DMS53 treated with DMSO at 0.1 percent for 48 hours (cell line): ENCODE results near the gene HS3ST4.

Experiments used
- DNase-seq: peaks from one replicate; lab custom pipeline; 2025; ENCODE audit not compliant: unreplicated experiment; lab: John Stamatoyannopoulos, UW

Gene HS3ST4

DNA sequence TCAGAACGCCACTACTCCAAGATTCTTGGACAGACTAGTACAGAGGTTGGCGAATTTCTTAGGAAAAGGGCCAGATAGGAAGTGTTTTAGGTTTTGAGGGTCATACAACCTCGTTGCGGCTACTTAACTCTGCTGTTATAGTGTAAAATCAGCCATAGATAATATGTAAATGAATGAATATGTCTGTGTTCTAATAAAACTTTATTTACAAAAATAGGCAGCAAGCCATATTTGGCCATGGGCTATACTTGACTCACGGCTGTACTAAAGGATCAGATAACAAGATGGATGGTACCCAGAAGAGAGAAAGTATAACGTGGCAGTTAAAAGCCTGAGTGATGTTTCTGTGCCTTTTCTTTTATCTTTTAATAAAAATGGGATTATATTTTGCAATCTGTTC lies 125.5 kb downstream of the HS3ST4 start:
- DNase-seq = no peak

GRCh38 chr16:25817876-25818275 lies 126.1 kb downstream of the HS3ST4 start:
- DNase-seq = no peak

DNA sequence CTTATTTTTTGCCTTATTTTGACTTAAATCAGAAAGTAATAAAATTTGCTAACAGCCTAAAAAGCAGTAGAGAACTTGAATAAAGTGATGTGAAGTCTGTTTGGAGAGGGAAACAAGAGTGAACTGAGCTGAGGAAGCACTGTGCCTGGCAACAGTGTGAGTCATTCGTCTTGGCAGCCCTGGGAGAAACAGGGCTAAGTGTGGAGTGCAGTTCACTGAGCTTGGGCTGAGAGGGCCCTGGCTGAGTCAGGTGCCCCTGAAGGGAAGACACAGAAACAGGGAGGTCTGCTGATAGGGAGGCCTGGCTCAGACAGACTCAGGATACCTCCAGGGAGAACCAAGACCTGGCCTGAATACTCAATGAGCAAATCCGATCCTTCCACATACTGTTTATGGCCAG lies 132.1 kb downstream of the HS3ST4 start:
- DNase-seq = no peak

DNA sequence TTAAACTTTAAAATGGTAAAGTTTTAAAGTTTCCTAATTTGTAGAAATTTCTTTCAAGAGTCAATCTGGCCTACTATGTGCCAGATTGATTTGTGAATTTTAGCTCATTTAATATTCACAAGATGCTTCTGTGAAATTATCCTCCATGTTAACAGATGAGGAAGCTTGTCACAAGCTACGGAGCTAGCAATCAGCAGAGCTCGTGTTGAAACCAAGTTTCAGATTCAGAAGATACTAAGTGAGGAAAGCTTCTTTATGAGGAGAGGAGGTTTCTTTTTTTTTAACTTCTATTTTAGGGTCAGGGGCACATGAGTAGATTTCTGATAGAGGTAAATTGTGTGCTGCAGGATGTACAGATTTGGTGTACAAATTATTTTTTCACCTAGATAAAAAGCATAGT lies 135.9 kb downstream of the HS3ST4 start:
- DNase-seq = no peak

DNA sequence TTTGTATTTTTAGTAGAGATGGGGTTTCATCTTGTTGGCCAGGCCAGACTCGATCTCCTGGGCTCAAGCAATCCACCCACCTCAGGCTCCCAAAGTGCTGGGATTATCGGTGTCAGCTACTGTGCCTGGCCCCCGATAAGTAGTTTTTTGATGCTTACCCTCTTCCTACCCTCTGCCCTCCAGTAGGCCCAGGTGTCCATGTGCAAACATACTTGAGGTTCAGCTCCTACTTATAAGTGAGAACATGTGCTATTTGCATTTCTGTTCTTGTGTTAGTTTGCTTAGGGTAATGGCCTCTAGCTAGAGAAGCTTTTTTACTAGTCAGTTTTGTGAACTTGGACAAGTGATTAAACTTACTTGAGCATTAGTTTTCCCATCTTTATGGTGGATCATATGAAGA lies 136.8 kb downstream of the HS3ST4 start:
- no peak for DNase-seq

- DNase-seq = no peak
Observed at GRCh38 chr16:25832291-25832690, 140.5 kb downstream of the HS3ST4 start.

DNA sequence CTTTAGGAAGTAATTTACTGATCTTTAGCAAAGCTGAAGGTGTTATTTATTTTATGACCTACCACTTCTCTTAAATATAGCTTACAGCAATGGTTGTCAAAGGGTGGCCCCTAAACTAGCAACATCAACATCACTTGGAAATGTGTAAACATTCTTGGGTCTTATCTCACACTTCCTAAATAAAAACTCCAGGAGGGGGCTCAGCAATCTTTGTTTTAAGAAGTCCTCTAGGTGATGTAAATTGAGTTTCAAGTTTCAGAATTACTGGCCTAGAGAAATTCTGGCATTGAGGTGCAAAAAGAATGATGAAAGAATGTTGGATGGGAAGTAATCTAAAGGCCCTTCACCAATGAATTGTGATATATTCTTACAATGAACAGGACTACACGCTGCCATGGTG lies 142.3 kb downstream of the HS3ST4 start:
- no peak for DNase-seq

DNA sequence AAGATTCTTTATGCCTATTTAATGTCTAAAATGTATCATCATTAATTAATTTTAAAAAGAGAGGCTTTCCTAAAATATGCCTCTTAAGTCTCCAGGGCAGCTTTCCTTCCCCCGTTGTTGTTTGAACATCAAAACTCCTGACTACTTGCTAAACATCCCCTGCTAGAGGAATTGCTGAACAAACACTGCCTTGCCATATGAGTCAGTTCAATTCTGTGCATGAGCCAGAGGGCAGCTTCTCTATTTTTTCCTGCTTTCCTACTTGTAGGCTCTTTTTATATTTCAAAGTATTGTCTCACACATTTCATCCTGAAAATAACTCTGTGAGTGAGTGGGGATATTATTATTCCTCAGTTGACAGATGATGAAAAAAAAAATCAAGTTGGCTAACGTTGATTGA lies 143.4 kb downstream of the HS3ST4 start:
- no peak for DNase-seq

DNA sequence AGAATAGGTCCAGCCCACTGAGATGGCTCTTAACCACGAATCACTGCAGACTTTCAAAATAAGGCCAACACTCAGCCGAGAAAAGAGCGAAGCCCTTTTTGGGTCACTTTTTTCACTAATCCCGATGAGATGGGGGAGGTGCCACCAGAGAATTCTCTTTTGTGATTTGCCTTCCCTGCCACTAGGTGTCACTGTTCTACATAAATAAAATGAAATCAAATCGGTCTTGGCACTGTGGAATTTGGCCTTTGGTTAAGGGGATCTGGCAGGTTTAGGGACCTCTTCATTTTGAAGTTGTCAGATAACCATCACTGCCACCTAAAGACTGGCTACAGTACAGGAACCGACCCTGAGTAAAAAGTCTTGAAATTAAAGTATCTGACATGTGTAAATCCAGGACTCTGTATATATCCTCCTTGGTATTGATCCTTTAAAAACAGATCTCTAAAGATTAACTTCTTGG lies 147.0 kb downstream of the HS3ST4 start:
- peak; percentile 23 for DNase-seq

DNA sequence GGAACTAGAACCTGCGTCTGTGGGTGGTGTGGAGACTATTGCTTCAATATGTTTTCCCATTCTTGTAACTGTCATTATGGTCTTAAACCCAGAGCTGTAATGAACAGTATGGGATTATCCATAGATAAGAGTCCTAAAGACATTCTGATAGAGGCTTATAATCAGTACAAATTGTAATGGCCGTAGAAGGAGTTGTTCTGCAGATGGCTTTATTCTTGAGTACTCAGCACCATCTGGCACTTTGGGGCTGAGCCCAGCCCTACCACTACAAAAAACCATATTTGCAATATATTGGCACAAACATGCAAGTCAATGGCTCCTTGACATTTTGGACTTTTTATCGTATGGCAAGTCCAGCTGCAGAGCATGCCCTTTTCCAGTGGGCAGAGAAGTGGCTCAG lies 150.0 kb downstream of the HS3ST4 start:
- DNase-seq = no peak

DNA sequence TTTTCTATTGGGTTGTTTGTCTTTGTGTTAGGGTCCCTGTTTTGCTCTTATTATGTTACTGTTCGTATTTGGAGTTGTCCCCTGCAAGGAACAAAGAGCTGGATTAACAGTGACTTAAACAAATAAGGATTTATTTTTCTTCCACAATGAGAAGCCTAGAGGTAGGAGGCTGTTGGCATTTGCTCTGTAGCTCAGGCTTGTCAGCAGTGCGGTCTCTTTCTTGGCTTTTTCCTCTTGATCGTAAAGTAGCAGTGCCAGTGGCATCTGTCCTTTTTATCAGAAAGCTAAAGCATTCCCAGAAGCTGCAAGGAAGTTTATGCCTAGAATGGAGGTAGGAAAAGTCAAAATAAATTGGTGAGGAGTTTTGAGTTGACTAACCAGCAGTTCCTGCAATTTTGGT lies 154.1 kb downstream of the HS3ST4 start:
- DNase-seq = no peak

DNA sequence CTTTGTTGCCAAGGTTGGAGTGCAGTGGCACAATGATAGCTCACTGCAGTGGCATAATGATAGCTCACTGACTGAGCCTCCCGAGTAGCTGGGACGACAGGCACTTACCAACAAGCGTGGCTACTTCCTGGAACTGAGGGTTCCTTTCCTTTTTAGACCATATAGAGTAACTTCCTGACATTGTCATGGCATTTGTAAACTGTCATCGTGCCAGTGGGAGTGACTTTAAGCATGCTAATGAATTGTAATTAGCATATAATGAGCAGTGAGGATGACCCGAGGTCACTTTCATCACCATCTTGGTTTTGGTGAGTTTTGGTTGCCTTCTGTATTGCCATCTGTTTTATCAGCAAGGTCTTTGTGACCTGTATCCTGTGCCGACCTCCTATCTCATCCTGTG lies 162.4 kb downstream of the HS3ST4 start:
- no peak for DNase-seq

DNA sequence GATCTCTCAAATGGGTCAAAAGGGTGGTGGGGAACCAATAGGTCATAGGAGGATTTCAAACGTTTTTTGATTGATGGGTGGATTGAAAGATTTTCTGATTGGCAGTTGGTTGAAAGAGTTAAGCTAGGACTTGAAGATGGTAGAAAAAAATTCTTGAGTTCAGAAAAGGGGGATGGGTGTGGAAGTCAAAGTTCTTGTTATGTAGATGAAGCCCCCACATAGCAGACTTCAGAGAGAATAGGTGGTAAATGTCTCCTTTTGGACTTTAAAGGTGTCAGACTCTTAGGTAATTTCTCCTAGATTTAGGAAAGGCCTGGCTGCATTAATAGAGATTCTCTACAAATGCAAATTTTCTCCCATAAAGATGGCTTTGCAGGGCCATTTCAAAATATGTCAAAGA lies 163.3 kb downstream of the HS3ST4 start:
- DNase-seq = no peak

DNA sequence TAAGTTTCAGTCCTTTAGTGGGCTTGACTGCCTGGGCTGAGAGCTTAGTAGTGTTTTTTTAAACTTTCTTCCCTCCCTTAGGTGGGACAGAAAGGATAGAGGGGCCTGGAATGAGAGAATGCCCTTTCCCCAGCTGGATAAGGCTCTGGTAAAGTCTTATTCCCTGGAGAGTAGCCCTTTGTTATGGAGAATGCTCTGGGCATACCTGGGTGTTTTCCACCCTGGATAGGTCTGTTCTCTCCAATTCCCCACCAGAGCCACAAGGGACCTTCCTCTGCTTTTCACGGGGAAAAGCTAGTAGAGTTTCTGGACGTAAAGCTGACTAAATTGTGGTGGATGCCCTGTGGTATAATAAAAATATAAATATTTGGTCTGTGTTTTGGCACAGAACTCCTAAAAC lies 164.1 kb downstream of the HS3ST4 start:
- no peak for DNase-seq

DNA sequence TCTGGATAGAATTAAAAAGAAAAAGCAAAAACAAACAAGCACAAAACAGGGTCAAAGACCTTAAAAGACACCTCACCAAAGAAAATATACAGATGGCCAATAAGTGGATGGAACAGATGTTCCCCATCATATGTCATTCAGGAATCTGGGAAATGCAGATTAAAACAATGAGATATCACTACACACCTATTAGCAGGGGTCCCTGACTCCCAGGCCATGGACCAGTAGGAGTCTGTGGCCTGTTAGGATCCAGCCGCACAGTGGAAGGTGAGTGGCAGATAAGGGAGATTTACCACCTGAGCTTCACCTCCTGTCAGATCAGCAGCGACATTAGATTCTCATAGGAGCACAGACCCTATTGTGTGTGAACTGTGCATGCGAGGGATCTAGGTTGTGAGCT lies 167.9 kb downstream of the HS3ST4 start:
- no peak for DNase-seq

GRCh38 chr16:25867041-25867440 lies 175.3 kb downstream of the HS3ST4 start:
- no peak for DNase-seq

GRCh38 chr16:25868106-25868505 lies 176.3 kb downstream of the HS3ST4 start:
- no peak for DNase-seq

DNA sequence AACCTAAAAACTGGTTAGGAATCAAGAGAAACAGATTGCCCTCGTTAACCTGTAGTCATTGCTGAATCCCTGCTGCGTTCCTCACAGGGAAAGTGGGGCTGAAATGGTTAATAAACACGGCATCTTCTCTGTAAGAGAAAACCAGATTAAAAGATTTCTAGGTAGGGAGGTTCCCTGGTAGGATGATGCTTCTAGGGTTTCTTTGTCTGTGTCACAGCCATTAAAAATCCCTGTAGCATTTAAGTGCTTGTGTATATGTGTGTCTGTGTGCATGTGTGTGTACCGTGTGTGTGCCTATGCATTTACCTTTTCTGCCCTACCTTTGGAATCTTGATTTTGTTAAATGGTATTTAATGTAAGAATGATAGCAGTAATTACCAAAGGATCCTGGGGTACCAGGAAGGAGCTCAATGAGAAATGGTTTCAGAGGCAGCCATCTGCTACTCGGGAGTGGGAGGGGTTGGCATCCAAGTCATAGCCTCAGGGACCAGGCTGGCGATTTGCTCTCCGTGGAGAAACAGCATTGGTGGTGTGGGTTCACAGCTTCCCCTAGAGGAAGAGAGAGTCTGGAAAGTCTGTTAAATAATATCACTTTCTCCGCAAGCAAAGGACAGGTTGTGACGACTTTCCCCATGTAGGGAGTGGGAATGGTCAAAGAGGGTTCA lies 177.1 kb downstream of the HS3ST4 start:
- no peak for DNase-seq

GRCh38 chr16:25872369-25873070 lies 180.8 kb downstream of the HS3ST4 start:
- DNase-seq = no peak

DNA sequence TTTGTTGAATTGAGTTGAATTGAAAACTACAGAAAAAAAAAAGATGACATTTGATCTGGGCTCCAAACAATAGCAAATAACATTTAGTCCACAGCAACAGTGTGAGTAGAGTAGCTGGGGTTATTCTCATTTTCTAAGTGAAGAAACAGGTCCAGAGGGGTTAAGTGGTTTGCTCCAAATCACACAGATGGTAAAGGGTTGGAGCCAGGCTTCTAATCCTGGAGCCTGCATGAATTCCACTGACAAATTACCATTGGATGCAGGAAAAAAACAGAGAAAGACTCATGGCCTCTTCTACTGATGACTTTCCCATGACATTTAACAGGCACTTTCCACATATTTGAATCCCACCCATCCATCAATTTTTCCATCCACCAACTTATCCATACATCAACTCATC lies 182.4 kb downstream of the HS3ST4 start:
- DNase-seq = no peak

DNA sequence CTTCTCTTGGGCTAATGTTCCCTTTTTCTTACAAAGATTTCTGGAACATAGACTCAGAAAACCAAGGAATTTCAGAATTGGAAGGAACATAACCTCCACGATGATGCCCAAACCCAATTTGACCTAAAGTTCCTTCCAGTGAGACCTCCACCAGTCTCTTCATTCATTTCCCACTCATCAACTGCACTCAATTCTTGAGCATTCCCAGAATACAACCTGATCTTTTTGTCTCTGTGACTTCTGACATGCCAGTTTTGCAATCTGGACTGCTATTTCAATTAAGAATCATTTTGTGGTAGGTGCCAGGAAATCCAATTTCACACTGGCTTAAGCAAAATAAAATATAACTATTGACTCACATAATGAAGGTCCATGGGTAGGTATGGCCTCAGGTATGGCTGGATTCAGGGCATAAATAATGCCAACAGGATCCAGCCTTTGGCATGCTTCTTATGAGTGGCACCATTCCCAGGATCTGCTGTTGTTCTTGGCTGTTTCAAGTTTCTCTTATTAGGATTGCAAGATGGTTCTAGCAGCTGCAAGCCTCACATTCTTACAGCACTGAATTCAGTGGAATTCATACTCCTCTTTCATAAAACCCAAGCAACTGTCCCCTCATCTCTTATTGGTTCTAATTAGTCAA lies 184.3 kb downstream of the HS3ST4 start:
- no peak for DNase-seq

GRCh38 chr16:25877103-25877502 lies 185.3 kb downstream of the HS3ST4 start:
- DNase-seq = no peak
